IPS-18c (cell line): ENCODE data around the gene SEMA3E.

Experiments used
- H3K4me3 ChIP-seq: 2 replicates; pipeline ENCODE4 v1.7.0; 2013; ENCODE audit warnings: low read depth, mild to moderate bottlenecking, low read length, moderate library complexity; ENCODE audit not compliant: insufficient read depth
- H3K9me3 ChIP-seq: one replicate; pipeline ENCODE4 v1.6.1; 2013; ENCODE audit warnings: mild to moderate bottlenecking, low read length, moderate library complexity; ENCODE audit not compliant: control insufficient read depth, insufficient read depth

Gene SEMA3E

GRCh38 chr7:83531766-83532165 is 117.2 kb downstream of the SEMA3E start:
- Histone ChIP-seq H3K4me3 (no peak overlapping the region), H3K9me3 (no peaks in the 10 kb centered on the region)

- H3K4me3 ChIP-seq: no peak overlapping the region
Observed at GRCh38 chr7:83528925-83529423, 120.0 kb downstream of the SEMA3E start.

GRCh38 chr7:83524277-83525075 is 124.5 kb downstream of the SEMA3E start:
- Histone ChIP-seq H3K9me3 (no peaks in the 10 kb centered on the region), H3K4me3 (no peak overlapping the region)

More at GRCh38 chr7:83528925-83529423, 120.0 kb downstream of the SEMA3E start:
- no peaks in the 10 kb centered on the region for H3K9me3 ChIP-seq

GRCh38 chr7:83520726-83521125 is 128.2 kb downstream of the SEMA3E start:
- Histone ChIP-seq H3K9me3 (no peaks in the 10 kb centered on the region), H3K4me3 (no peak overlapping the region)

- Histone ChIP-seq H3K9me3 (no peaks in the 10 kb centered on the region), H3K4me3 (no peak overlapping the region)
Observed at GRCh38 chr7:83519240-83519639, 129.7 kb downstream of the SEMA3E start.

- no peaks in the 10 kb centered on the region for H3K9me3 ChIP-seq
- H3K4me3 ChIP-seq: no peak overlapping the region
Observed at GRCh38 chr7:83517035-83517700, 131.8 kb downstream of the SEMA3E start.

GRCh38 chr7:83514977-83515376 is 134.0 kb downstream of the SEMA3E start:
- Histone ChIP-seq H3K9me3 (no peaks in the 10 kb centered on the region), H3K4me3 (no peak overlapping the region)

- Histone ChIP-seq H3K4me3 (no peak overlapping the region), H3K9me3 (no peaks in the 10 kb centered on the region)
Observed at GRCh38 chr7:83509255-83510021, 139.5 kb downstream of the SEMA3E start.

GRCh38 chr7:83504330-83504729 is 144.6 kb downstream of the SEMA3E start:
- Histone ChIP-seq H3K4me3 (no peak overlapping the region), H3K9me3 (no peaks in the 10 kb centered on the region)

GRCh38 chr7:83502636-83503035 is 146.3 kb downstream of the SEMA3E start:
- Histone ChIP-seq H3K9me3 (no peaks in the 10 kb centered on the region), H3K4me3 (no peak overlapping the region)

GRCh38 chr7:83494683-83495082 is 154.3 kb downstream of the SEMA3E start:
- no peaks in the 10 kb centered on the region for H3K9me3 ChIP-seq
- H3K4me3 ChIP-seq: no peak overlapping the region

- Histone ChIP-seq H3K4me3 (no peak overlapping the region), H3K9me3 (no peaks in the 10 kb centered on the region)
Observed at GRCh38 chr7:83492802-83493201, 156.1 kb downstream of the SEMA3E start.

GRCh38 chr7:83487801-83488200 is 161.1 kb downstream of the SEMA3E start:
- Histone ChIP-seq H3K9me3 (no peaks in the 10 kb centered on the region), H3K4me3 (no peak overlapping the region)

GRCh38 chr7:83486957-83487356 is 162.0 kb downstream of the SEMA3E start:
- H3K9me3 ChIP-seq: no peaks in the 10 kb centered on the region

GRCh38 chr7:83486536-83486935 is 162.4 kb downstream of the SEMA3E start:
- no peaks in the 10 kb centered on the region for H3K9me3 ChIP-seq

More at GRCh38 chr7:83486957-83487356, 162.0 kb downstream of the SEMA3E start:
- H3K4me3 ChIP-seq: no peak overlapping the region

GRCh38 chr7:83484826-83485225 is 164.1 kb downstream of the SEMA3E start:
- Histone ChIP-seq H3K4me3 (no peak overlapping the region), H3K9me3 (no peaks in the 10 kb centered on the region)

More at GRCh38 chr7:83486536-83486935, 162.4 kb downstream of the SEMA3E start:
- H3K4me3 ChIP-seq: no peak overlapping the region

- no peak overlapping the region for H3K4me3 ChIP-seq
- no peaks in the 10 kb centered on the region for H3K9me3 ChIP-seq
Observed at GRCh38 chr7:83484266-83484665, 164.7 kb downstream of the SEMA3E start.
